Upper lobe of left lung (tissue), 4 donors: Measurements from ENCODE around the gene DIP2C.
"Not testable (repeated sequence)": the region's sequence is repeated elsewhere in the genome, so short reads cannot be mapped to it uniquely, and the experiment has no call there.

ENCODE experiments used
- CTCF ChIP-seq, 6 experiments: fragments of 450-650 bp in 4 of 6; fragments of 200-600 bp in 2 of 6; sonication (generic) in 2 of 6; IDR thresholded peaks; one replicate each; pipeline ENCODE4 v1.5.1; 2016 to 2019; ENCODE audit warnings: antibody characterized with exemption in 6 of 6
- EP300 ChIP-seq, 4 donors: sonication (generic); formaldehyde crosslinking; IDR thresholded peaks; one replicate each; pipeline ENCODE4 v1.5.1; 2017; ENCODE audit warnings: antibody characterized with exemption in 4 of 4, control low read depth in 2 of 4
- POLR2A ChIP-seq, 4 donors: fragments of 450-650 bp; IDR thresholded peaks; one replicate each; pipeline ENCODE4 v1.5.1; 2016 to 2017; ENCODE audit warnings: antibody characterized with exemption in 4 of 4, mild to moderate bottlenecking in 2 of 4
- POLR2AphosphoS5 ChIP-seq, 2 donors: sonication (generic); formaldehyde crosslinking; IDR thresholded peaks; one replicate each; pipeline ENCODE4 v1.5.1; 2017; ENCODE audit warnings: antibody characterized with exemption in 2 of 2

- not testable (repeated sequence) for TF ChIP-seq CTCF, EP300, POLR2A, POLR2AphosphoS5 (IDR thresholded peaks at IDR 0.05)
Observed at GRCh38 chr10:300580-300979, 388.9 kb downstream of the DIP2C start.
